HL-60/S4 (cell line): ENCODE measurements around the gene OR52I1.

ENCODE experiments used
- in situ Hi-C: fragments of 300-500 bp; cut with MboI; formaldehyde crosslinking; loops from 2 replicates; pipeline ENCODE4 v1.14.3; 2022; ENCODE audit warnings: low sequenced_read_pairs

OR52I1 gene, protein sequence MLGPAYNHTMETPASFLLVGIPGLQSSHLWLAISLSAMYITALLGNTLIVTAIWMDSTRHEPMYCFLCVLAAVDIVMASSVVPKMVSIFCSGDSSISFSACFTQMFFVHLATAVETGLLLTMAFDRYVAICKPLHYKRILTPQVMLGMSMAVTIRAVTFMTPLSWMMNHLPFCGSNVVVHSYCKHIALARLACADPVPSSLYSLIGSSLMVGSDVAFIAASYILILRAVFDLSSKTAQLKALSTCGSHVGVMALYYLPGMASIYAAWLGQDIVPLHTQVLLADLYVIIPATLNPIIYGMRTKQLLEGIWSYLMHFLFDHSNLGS

DNA sequence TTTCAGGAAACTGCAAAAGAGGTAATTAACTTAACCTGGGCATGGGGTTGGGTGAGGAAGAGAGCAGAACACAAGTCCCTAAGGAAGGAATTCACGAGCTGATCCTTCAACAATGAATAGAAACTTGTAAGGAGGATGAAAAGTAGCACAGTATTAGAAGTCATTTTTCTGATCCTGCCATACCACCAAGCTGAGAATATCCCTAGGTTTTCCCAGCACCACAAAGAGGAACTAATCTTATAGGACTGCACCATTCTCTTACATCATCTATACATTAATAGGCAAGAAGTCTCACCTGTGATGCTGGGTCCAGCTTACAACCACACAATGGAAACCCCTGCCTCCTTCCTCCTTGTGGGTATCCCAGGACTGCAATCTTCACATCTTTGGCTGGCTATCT is at the start of gene OR52I1:
TSS of gene OR52I1 (plus strand) at position 301 of the 400 bp plus-strand sequence. CDS start at position 301, 0 bp downstream.
- in situ Hi-C loops, result no loop called here

DNA sequence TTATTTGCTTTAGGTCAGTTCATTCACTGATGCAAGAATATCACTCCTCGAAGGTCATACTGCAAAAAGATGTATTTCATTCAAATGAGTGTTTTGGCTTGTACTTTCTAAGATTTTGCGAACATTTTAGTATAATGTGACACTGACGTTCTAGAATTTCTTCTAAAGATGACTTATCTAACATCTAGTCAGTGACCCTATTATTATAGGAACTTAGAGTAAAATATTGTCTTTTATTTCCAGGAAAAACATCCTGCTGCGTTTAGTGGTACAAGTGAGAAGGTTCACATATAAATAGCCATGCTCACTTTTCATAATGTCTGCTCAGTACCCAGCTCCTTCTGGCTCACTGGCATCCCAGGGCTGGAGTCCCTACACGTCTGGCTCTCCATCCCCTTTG is 48.9 kb upstream of the OR52I1 start, which contains the start of gene OR52M1:
TSS of gene OR52M1 (plus strand) at position 301 of the 400 bp plus-strand sequence. CDS start at position 301, 0 bp downstream.
- in situ Hi-C loops, result no loop called here

DNA sequence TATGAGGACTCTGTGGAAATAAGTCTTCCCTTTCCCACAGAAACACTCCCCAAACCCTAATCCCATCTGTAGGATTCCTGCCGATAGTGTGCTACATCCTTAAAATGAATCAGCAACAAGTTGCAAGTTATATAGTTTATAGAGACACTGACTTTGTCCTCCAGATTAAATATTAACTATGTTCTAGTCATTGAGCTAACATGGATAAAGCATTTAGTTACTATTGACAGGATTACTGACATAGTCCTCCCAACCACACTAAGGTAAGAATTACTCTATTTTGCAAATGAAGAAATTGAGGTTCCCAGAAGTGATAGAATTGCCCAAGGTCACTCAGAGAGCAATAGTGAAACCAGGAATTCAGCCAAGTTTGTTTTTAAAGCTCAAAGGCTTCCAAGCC is 47.0 kb upstream of the OR52I1 start:
- in situ Hi-C loops, result no loop called here

DNA sequence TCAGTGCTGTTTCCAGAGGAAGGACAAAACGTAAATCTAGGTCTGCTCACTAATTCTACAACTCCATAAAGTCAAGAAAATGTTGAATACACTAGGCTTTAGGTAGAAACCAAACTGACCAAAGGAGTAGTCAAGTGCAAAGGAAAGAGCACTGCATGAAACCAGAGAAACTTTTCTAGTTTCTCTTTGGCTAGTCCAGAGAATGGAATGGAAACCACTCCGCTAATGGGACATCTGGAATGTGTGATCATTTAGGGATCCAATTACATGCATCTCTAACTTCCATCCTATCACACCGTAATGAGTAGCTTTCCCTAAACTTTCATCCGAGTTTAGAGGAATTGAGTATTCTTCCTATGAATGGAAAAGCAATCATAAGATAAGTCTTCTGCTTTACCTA is 46.4 kb upstream of the OR52I1 start:
- in situ Hi-C loops, result no loop called here

DNA sequence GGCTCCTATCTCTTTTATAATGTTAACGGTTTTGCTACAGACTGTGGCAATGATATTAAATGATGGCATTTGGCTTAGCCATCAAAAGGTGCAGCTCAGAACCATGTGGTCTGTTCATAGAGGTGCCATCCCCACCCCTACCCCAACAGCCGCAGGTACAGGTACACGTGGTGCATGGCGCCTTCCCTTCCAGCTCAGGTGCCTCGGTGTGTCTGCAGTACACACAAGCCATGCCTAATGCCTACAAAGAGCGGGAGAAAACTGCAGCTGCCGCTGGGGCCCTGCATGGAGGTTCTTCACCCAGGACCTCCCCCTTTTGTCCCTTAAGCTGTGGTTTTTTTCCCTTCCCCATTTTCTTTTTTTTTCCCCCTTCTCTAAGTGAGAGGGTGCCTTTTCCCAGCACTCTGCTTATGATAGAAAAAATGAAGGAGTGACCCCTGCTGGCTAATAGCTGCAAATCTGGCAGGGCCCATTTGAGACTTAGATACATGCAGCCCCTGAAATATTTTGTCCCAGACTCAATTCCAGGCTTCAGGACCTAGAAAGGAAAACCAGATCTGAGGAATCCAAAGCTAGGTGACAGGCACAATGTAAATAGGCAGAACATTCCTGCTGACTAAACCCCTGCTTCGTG is 42.4 kb upstream of the OR52I1 start:
- in situ Hi-C loops, result loop anchor here (10.0 kb wide), 1 partner anchor 367 kb away; no protein-coding TSS in a partner anchor

DNA sequence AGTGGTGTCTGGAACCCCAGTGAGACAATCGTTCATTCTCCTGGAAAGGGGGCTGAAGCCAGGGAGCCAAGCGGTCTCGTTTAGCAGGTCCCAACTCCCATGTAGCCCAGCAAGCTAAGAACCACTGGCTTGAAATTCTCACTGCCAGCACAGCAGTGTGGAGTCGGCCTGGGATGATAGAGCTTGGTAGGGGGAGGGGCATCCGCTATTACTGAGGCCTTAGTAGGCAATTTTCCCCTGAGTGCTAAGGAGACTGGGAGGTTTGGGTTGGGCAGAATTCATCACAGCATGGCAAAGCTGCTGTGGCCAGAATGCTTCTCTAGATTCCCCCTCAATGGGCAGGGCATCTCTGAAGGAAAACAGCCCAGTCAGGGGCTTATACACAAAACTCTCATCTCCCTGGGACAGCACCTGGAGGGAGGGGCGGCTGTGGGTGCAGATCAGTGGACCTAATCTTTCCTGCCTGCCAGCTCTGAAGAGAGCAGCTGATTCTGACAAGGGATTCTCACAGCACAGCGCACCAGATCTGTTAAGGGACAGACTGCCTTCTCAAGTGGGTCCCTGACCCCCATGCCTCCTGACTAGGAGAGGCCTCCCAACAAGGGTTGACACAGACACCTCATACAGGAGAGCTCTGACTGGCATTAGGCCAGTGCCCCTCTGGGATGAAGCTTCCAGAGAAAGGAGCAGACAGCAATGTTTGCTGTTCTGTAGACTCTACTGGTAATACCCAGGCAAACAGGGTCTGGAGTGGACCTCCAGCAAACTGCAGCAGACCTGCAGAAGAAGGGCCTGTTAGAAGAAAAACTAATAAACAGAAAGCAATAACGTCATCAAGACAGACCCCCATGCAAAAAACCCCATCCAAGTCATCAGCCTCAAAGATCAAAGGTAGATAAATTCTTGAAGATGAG is 34.1 kb upstream of the OR52I1 start:
- in situ Hi-C loops, result loop anchor here (10.0 kb wide), 1 partner anchor 375 kb away; no protein-coding TSS in a partner anchor

DNA sequence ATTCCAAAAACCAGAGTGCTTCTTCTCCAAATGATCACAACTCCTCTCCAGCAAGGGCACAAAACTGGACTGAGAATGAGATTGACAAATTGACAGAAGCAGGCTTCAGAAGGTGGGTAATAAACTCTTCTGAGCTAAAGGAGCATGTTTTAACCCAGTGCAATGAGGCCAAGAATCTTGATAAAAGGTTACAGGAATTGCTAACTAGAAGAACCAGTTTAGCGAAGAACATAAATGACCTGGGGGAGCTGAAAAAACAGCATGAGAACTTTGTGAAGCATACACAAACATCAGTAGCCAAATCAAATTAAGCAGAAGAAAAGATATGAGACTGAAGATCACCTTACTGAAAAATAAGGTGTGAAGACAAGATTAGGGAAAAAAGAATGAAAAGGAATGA is 33.4 kb upstream of the OR52I1 start:
- in situ Hi-C loops, result no loop called here

DNA sequence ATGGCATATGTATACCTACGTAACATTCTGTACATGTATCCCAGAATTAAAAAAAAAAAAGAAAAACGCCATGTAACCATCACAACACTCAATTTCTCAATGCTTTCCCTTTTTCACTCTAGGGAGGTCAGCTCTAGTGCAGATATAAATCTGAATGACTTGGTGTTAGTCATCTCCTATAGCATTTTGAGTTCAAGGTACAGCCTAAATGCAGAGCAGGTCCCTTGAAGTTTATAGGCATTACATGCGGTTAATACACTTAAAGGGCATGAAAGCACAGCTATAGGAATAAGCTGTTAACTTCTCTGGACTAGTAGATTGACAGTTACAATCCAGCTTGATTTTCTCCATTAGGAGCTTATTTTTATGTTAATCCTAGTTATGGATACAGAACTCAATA is 28.5 kb upstream of the OR52I1 start:
- in situ Hi-C loops, result no loop called here

DNA sequence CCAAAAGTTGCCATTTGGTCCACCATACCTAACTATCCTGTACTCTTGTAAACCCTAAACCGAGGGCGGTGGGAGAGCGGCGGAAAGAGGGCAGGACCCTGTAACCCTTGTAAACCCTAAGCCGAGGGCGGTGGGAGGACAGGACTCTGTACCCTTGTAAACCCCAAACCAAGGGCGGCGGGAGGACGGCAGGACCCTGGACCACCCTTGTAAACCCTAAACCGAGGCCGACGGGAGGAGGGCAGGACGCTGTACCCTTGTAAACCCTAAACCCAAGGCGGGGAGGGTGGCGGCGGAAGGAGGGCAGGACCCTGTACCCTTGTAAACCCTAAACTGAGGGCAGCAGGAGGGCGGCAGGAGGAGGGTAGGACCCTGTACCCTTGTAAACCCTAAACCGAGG is 24.8 kb upstream of the OR52I1 start:
- in situ Hi-C loops, result no loop called here

DNA sequence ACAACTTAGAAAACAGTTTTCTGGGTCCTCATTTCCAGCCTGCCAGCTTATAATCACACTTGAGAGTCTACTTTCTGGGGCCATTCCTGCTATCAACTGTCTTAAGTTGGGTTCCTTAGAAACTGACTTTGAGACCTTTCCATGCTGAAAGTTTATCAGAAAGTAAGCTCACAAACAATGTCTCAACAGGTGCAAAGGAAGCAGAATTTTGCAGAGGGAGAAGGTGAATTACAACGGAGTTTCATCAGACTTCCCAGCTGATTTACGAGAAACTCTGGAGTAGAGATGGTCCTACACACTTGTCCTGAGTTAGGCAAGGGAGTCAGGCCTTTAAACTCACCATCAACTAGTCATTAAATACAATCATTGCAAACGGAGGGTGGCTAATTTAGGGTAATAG is 17.0 kb upstream of the OR52I1 start:
- in situ Hi-C loops, result no loop called here

DNA sequence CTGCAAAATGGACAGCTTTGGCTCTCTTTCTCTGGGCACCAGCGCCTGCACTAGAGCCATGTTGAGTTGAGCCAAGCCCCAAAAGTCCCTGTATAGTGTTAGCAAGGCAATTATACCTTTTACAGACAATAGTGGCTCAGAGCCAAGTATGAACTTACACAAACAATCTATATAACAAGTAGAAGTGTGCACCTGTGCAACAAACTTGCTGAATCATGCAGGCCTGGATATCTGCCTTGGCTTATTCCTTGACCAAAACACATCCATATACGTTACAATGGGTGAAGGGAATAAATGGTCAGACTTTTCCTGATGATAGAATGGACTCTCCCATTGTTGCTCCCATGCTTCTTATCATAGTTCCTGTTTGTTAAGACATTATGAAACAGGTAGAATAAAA is 16.1 kb upstream of the OR52I1 start:
- in situ Hi-C loops, result no loop called here

DNA sequence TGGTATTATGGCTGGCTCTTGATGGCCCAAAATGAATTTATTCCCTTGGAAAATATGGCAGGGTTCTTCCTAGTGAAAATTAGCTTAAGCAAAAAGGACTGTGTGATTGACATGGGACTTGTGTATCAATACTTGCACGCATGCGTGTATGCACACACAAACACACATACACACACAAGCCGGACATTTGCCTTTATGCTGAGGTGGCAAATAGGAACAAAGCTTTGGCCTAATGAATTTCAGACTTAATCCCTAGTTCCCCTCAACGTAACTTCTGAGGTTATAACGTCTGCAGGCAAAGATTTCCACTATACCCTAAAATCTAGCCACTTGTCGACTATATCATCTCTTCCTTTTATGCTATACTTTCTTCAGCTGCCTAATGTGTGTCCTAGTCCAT is 15.2 kb upstream of the OR52I1 start:
- in situ Hi-C loops, result no loop called here

DNA sequence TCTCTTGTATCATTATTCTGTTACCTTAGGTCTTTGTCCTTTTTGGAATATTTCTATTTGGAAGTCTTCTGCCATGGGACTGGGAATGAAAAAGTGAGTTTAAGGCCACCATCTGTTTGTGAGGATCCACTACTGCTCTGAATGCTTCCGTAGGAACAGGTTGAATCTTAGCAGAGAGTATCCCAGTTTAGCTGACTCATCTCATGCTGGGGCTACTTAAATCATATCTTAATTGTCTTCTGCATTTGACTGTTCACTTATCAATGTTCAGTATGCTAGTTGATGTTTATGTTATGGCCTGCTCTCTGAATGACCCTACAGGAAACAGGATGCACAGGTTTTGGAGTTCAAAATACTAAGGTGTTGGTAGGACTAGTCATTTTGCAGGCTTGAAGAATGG is 13.7 kb upstream of the OR52I1 start:
- in situ Hi-C loops, result no loop called here

DNA sequence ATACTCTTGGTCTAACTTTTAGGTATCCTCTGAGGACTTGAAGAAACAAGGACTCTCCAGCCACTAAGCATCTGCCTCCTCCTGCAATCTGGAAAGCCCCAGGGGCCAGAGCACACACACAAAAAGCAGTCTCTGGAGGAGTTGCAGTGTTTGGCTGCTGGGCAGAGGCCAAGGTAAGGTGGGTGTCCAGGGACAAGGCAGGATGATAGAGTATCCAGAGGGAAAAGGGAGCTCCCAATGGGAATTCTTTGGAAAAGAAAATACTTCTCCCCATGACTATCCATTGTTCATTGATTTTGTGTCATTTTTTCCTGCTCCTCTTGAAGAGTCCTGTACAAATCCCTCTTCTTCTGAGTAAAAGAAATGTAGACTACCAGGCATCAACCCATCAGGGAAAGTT is 12.4 kb upstream of the OR52I1 start, which contains the start of gene OR52I2:
TSS of gene OR52I2 (plus strand) at position 301 of the 400 bp plus-strand sequence.
- in situ Hi-C loops, result no loop called here

DNA sequence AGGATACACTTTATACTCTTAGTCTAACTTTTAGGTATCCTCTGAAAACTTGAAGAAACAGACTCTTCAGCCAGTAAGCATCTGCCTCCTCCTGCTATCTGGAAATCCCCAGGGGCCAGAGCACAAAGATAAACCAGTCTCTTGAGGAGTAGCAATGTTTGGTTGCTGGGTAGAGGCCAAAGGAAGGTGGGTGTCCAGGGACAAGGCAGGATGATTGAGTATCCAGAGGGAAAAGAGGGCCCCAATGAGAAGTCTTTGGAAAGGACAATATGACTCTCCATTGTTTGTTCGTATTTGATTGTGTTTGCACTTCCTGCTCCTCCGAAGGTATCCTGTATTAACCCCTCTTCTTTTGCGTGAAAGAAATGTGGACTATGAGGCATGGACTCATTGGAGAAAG is 4.8 kb upstream of the OR52I1 start:
- in situ Hi-C loops, result no loop called here

DNA sequence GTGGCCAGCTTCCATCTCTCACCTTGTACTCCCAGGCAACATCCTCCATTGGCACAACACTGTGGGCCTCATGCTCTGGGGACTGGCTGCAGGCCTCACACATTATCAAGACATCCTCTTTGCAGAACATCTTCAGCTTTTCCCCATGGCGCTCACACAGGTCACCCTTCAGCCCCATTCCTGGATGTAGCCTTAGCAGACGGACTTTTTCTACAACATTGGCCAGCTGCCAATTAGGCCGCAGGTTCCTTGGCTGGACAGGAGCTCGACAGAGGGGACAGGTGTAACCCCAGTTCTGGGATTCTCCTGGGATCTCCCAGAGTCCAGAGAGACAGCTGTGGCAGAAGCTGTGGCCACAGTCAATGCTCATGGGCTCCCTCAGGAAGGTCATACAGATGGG is 11.2 kb downstream of the OR52I1 start:
- in situ Hi-C loops, result no loop called here

DNA sequence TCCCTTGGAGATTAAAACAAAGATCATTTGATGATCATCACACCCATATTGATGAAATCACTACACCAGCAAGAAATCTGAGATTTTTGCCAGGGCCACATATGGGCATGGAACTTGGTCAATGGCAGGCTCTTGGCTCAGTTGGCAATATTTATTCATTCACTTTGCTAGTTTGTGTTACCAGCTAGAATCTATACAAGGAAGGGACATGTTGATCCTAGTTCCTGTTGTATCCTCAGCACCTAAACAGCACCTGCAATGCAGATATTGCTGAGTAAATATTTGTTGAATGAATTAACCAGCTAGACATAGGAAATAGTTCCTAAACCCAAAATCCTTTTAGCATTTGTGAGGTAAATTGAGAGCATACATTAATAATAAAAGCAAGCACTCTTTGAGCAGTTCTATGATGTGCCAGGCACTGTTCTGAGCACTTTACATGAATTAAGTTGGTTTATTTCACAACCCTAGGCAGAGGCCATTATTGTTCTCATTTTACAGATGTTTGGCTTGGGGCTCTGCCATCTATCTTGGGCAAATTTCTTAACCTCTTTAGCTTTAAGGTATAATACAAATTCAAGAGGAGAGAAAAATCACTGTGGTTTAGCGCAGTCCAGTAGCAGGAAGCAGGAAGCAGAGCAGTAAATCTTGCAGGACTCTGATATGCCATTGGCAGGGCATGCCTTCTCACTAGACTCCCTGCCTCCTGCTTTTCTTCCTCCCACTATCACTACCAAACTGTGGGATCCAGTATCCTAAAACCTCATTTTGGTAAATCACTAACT is 12.6 kb downstream of the OR52I1 start:
- in situ Hi-C loops, result no loop called here

DNA sequence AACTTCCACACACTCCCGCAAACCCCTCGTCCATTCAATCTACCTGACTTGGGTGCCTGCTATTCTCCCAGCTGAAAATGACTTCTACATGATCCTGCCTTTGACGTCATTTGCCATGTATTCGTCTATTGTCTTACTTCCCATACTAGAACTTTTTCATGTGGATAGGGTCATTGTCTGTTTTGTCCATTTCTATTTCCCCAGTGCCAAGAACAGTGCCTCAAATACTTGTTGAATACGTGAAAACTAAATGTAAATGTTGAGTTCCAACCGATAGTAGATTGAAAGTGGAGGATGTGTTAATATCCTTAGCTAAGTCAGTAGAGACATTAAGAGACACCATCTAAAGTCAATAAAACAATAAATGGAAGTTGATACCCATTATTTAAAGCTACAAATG is 13.3 kb downstream of the OR52I1 start:
- in situ Hi-C loops, result no loop called here

DNA sequence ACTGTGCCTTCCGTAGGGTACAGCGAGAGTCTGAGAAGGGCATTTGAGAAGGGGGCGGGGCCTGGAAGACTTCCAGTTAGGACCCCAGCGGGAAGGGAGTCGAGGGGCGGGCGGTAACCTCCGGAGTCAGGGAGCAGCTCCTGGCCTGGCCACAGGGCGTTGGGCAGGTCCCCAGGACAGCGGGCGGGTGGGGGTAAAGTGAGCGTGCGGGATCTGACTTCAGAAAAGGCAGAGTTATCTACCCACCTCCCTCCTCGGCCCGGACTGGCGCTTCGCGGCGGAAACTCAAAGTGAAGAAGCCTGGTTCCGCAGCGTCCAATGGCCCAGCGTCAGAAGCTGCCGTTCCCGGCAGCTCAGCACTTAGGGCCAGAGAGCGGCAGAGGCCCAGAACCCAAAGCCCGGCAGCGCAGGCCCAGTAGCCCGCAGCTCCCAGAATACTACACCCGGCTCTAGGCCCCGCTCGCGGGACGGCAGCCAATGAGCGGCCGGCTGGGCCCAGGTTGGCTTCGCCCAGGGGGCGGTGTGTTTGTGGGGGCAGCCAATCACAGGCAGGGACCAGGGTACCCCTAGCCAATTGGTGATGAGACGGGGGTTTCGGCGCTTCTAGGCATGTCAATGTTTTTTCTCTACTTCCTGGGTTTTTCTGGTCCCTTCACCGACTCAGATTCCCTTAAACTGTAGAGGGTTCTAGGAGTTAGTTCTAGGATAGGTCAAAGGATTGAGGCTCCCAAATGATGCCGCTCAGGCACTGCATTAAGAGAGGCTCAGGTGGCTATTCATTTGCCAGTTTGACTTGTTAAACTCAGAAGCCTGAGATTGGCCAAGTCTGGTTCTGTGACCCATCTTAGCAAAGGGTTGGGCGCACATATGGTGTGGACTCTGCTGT is 14.2 kb downstream of the OR52I1 start, which contains the start of gene TRIM68:
TSS of gene TRIM68 (minus strand) at position 451 of the 886 bp plus-strand sequence. CDS start 2,727 bp downstream, outside the sequence.
- in situ Hi-C loops, result no loop called here
